ENCODE data around the gene CSNK2A1.

GRCh38 chr20:568673-569415, 25.3 kb upstream of the CSNK2A1 start:
- TF ChIP-seq CTCF (IDR thresholded peaks at IDR 0.05; ENCODE audit: control extremely low read depth in 1 of 3, insufficient read depth in 1 of 3, low read depth in 1 of 3, low read length in 3 of 3) (no peak), EZH2 (IDR thresholded peaks at IDR 0.05; ENCODE audit: low read depth, low read length, severe bottlenecking) (no peak), HDAC2 (IDR thresholded peaks at IDR 0.05; ENCODE audit: borderline replicate concordance in 1 of 2, low read depth in 2 of 2, low read length in 2 of 2) (no peak), SAP30 (IDR thresholded peaks at IDR 0.05; ENCODE audit: insufficient read depth, insufficient replicate concordance, low read length) (no peak), GTF2F1 (IDR thresholded peaks at IDR 0.05; ENCODE audit: borderline replicate concordance, low read depth, low read length) (no peak), EP300 (IDR thresholded peaks at IDR 0.05; ENCODE audit: borderline replicate concordance in 1 of 2, low read depth in 2 of 2, low read length in 2 of 2) (no peak), USF2 (IDR thresholded peaks at IDR 0.05; ENCODE audit: low read length) (no peak), POLR2A (IDR thresholded peaks at IDR 0.05; ENCODE audit: control extremely low read depth in 1 of 2, low read depth in 2 of 2, low read length in 2 of 2) (no peak), BRCA1 (IDR thresholded peaks at IDR 0.05; ENCODE audit: low read depth, low read length) (no peak)

All from H1 (cell line).